Fibroblast of pulmonary artery (primary cell): ENCODE results near the gene NDUFB2.
A peak's percentile ranks its signal among the peaks of the same experiment; 100 is the strongest.
"Not testable (repeated sequence)": the region's sequence is repeated elsewhere in the genome, so short reads cannot be mapped to it uniquely, and the experiment has no call there.

Experiments
- DNase-seq: peaks from one replicate; pipeline ENCODE4 v3.0.0-alpha.2; 2010; ENCODE audit warnings: low read depth
- H3K4me3 ChIP-seq: replicated peaks from 2 replicates; pipeline ENCODE4 v1.5.1; 2011; ENCODE audit warnings: low read depth, mild to moderate bottlenecking, control low read depth, low read length, moderate library complexity
- CTCF ChIP-seq: IDR thresholded peaks from 2 replicates; pipeline ENCODE4 v1.5.1; 2011; ENCODE audit warnings: mild to moderate bottlenecking, control low read depth, low read length, inconsistent platforms; ENCODE audit errors: missing control alignments

The NDUFB2 gene

DNA sequence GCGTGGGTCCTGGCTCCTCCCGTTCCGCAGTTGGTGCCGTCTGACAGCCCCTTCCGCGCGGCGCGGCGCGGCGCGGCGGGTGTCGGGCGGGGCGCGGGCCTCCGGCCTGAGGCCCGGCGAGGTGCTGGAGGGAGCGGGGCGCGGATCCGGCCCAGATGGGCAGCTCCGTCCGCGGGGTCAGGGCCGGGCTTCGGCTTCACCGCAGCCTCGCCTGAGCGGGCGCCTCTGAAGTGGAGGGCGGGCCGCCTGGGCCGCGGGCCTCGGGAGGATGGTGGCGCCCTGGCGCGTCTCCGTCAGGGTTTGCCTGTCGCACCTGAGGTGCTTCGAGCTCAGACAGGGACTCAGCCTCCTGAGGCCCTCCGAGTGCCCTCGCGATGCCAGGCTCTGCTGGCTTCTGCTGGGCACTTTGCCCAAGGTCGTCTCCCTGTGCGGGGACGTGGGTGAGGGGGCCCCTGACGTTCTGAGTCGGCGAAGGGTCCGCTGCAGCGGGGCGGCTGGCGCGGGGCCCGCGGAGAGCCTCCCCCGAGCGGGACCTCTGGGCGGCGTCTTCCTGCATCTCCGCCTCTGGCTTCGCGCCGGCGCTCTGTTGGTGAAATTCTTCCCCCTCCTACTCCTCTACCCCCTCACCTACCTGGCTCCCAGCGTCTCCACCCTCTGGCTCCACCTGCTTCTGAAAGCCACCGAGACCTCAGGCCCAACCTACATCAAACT, 23.3 kb upstream of the NDUFB2 start:
- TF ChIP-seq CTCF = no peak
- peak overlapping the region; percentile 58 for H3K4me3 ChIP-seq
- DNase-seq = no peak

GRCh38 chr7:140673774-140674155, 22.7 kb upstream of the NDUFB2 start:
- H3K4me3 ChIP-seq = peak overlapping the region; percentile 58
- no peak for DNase-seq
- no peak for TF ChIP-seq CTCF

DNA sequence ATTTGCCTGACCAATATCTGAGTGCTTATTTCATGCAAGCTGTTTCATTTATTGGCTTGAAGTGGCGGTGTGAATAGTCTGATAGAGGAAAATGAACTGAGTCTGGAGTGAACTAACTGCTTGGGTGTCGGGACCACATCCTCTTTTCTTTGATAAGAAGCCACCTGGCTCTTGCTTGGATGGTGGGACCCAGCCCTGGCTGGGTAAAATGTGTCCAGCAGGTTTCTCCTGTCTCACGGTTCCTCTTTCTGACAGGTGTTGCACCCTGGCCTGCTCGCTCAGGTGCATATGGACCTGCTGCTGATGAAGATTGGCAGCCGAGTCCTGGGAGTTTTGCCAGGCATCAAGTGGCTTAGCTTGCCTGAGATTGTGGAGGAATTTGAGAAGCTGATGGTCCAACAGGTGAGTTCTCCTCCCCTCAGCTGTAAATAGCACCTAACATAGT, 22.1 kb upstream of the NDUFB2 start:
- no peak overlapping the region for H3K4me3 ChIP-seq
- no peak for TF ChIP-seq CTCF
- no peak for DNase-seq

- peak; percentile 63 for TF ChIP-seq CTCF
- H3K4me3 ChIP-seq = no peak overlapping the region
- peak; percentile 64 for DNase-seq
Observed at GRCh38 chr7:140674899-140675701, 21.4 kb upstream of the NDUFB2 start.

GRCh38 chr7:140675726-140676125, 20.8 kb upstream of the NDUFB2 start:
- no peak overlapping the region for H3K4me3 ChIP-seq
- no peak for DNase-seq
- no peak for TF ChIP-seq CTCF

GRCh38 chr7:140676306-140676705, 20.2 kb upstream of the NDUFB2 start:
- TF ChIP-seq CTCF = no peak
- DNase-seq = no peak
- no peak overlapping the region for H3K4me3 ChIP-seq

DNA sequence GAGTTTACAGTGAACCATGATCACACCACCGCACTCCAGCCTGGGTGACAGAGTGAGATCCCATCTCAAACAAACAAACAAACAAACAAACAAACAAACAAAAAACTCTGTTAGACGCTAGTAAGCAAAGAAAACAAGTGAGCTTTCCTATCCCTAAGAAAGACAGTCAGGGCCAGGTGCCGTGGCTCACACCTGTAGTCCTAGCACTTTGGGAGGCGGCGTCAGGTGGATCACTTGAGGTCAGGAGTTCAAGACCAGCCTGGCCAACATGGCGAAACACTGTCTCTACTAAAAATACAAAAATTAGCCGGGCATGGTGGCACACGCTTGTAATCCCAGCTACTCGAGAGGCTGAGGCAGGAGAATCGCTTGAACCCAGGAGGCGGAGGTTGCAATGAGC, 19.6 kb upstream of the NDUFB2 start:
- H3K4me3 ChIP-seq, DNase-seq: not testable (repeated sequence)
